Fibroblast of lung (primary cell): Measurements from ENCODE around the gene TPCN2. TPM values are rescaled to one million over a fixed set of nuclear protein-coding genes. Genes with fewer than 3 reads are reported as not detected.

Experiments
- DNase-seq, 2 donors: peaks; one replicate each; pipeline versions ENCODE4 v3.0.0 to v3.0.0-alpha.2; 2010; ENCODE audit warnings: low read depth in 2 of 2
- H2AFZ ChIP-seq: 2 replicates; pipeline ENCODE4 v1.5.1; 2012; ENCODE audit warnings: low read length, control low read depth, inconsistent platforms
- H3K27ac ChIP-seq: 2 replicates; pipeline ENCODE4 v1.5.1; 2011; ENCODE audit warnings: low read length, control low read depth; ENCODE audit not compliant: insufficient read depth
- H3K27me3 ChIP-seq: 2 replicates; pipeline ENCODE4 v1.5.1; 2011; ENCODE audit warnings: mild to moderate bottlenecking, low read length; ENCODE audit not compliant: control insufficient read depth, insufficient read depth
- H3K36me3 ChIP-seq: 2 replicates; pipeline ENCODE4 v1.5.1; 2011; ENCODE audit warnings: low read length; ENCODE audit not compliant: control insufficient read depth, insufficient read depth
- H3K4me1 ChIP-seq: 2 replicates; pipeline ENCODE4 v1.5.1; 2011; ENCODE audit warnings: low read length; ENCODE audit not compliant: control insufficient read depth, insufficient read depth; ENCODE audit errors: extremely low read depth
- H3K4me2 ChIP-seq: 2 replicates; pipeline ENCODE4 v1.5.1; 2011; ENCODE audit warnings: low read length, control low read depth; ENCODE audit not compliant: insufficient read depth; ENCODE audit errors: extremely low read depth
- H3K4me3 ChIP-seq, 4 experiments: fragments of 200-600 bp in 1 of 4; sonication (generic) in 1 of 4; replicated peaks in 1 of 4; 2 replicates each; pipeline ENCODE4 v1.5.1; 2011 to 2016; ENCODE audit warnings: low read length in 4 of 4, low read depth in 3 of 4, mild to moderate bottlenecking in 3 of 4, control low read depth in 2 of 4, inconsistent platforms in 1 of 4, mixed read lengths in 1 of 4; ENCODE audit not compliant: insufficient read depth in 1 of 4; ENCODE audit errors: control extremely low read depth in 1 of 4
- H3K79me2 ChIP-seq: 2 replicates; pipeline ENCODE4 v1.5.1; 2012; ENCODE audit warnings: mild to moderate bottlenecking, low read length, inconsistent platforms; ENCODE audit not compliant: control insufficient read depth, insufficient read depth
- H3K9ac ChIP-seq: 2 replicates; pipeline ENCODE4 v1.5.1; 2011; ENCODE audit warnings: mild to moderate bottlenecking, low read length, control low read depth; ENCODE audit not compliant: insufficient read depth
- H3K9me3 ChIP-seq: 2 replicates; pipeline ENCODE4 v1.5.1; 2012; ENCODE audit warnings: low read depth, low read length; ENCODE audit not compliant: control insufficient read depth, insufficient read depth
- H4K20me1 ChIP-seq: 2 replicates; pipeline ENCODE4 v1.5.1; 2011; ENCODE audit warnings: low read length; ENCODE audit not compliant: control insufficient read depth, insufficient read depth; ENCODE audit errors: extremely low read depth
- CTCF ChIP-seq, 2 donors: IDR thresholded peaks in 1 of 2; conservative IDR thresholded peaks in 1 of 2; 1 replicate in 1 of 2; 2 replicates in 1 of 2; pipeline ENCODE4 v1.5.1; 2011 to 2012; ENCODE audit warnings: low read length in 2 of 2, control low read depth in 1 of 2, inconsistent platforms in 1 of 2, low read depth in 1 of 2, mild to moderate bottlenecking in 1 of 2
- EZH2 ChIP-seq: IDR thresholded peaks from 2 replicates; pipeline ENCODE4 v1.5.1; 2012; ENCODE audit warnings: low read length, control low read depth, mild to moderate bottlenecking; ENCODE audit errors: missing control alignments
- polyA plus RNA-seq, 2 donors: library from polyadenylated mRNA; depleted of rRNA in 1 of 2; stranded (reverse) in 1 of 2; unstranded in 1 of 2; fragments of >200 nt; gene quantifications; 2 replicates each; pipeline ENCODE4 v1.2.1, GENCODE V29; 2011 to 2012; ENCODE audit warnings: missing spikeins in 1 of 2
- total RNA-seq: library from RNA; depleted of rRNA; stranded (reverse); fragments of >200 nt; gene quantifications from 2 replicates; pipeline ENCODE4 v1.2.1, GENCODE V29; 2014

TPCN2 gene
- total and polyA plus RNA-seq, 2 donors (not counting 1 experiment from before 2014, with no cell fraction given) = 9.7 to 11.7 TPM

DNA sequence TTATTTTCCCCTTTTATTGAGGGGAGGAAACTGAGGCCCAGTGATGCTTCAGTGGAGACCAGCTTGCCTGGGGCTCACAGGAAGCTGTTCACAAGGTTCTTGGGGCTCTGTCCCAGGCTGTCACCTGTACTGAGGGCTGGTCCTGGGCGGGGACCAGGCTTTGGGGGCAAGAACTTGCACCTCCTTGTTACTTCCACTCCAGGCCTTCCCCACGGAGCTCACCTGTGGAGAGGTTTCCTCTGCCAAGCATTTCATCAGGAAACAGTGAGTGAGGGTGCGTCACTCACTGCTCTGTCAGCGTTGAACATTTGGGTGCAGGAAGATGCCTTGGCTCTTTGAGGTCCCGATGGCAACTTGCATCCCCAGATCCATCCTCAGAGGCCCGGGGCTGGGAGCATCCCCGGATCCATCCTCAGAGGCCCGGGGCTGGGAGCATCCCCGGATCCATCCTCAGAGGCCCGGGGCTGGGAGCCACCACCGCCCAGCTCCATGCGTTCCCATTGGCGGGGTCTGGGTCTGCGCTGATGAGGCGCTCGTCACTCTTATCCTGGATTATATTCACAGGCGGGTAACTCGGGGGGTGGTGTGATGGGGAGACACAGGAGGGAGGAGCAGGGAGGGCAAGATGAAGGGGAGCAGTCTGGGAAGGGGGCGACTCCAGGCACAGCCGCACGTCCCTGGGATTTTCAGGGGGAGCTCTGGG lies 105.6 kb downstream of the TPCN2 start:
- no peak for DNase-seq
- H4K20me1 ChIP-seq = no peaks in the 10 kb centered on the region
- no peak overlapping the region for H3K4me3 ChIP-seq
- H3K9ac ChIP-seq = no peak overlapping the region
- no peaks in the 10 kb centered on the region for H3K36me3 ChIP-seq
- no peaks in the 10 kb centered on the region for H3K4me1 ChIP-seq
- no peak overlapping the region for H3K27ac ChIP-seq
- H2AFZ ChIP-seq = no peak overlapping the region
- H3K27me3 ChIP-seq = no peaks in the 10 kb centered on the region
- no peak overlapping the region for H3K4me2 ChIP-seq
- H3K79me2 ChIP-seq = no peaks in the 10 kb centered on the region
- TF ChIP-seq EZH2 (no peak), CTCF (conservative IDR thresholded peaks at IDR 0.05 in 1 of 2, IDR thresholded peaks at IDR 0.05 in 1 of 2; ENCODE audit: low read depth in 1 of 2, low read length in 2 of 2) (no peak)
- H3K9me3 ChIP-seq = no peaks in the 10 kb centered on the region

DNA sequence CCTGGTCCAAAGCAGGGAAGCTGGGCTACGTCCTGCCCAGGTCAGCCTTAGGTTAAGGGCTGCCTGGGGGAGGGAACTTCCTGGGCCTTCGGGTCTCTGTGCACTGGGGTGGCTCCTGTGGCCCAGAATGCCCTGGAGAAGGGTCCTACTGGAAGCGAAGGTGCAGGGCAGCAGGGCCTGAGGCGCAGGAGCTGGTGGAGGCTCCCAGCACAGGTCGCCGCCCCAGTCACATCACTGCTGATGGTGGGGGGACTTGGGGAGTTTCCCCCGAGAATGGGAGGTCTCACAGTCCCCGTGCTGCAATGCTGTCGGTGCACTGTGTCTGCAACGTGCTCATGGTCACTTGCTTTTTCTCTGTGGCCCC lies 106.2 kb downstream of the TPCN2 start:
- Histone ChIP-seq H3K36me3 (no peaks in the 10 kb centered on the region), H3K9me3 (no peaks in the 10 kb centered on the region), H3K27me3 (no peaks in the 10 kb centered on the region), H3K9ac (no peak overlapping the region), H3K27ac (no peak overlapping the region), H3K4me3 (no peak overlapping the region), H2AFZ (no peak overlapping the region), H4K20me1 (no peaks in the 10 kb centered on the region), H3K4me2 (no peak overlapping the region), H3K4me1 (no peaks in the 10 kb centered on the region), H3K79me2 (no peaks in the 10 kb centered on the region)
- TF ChIP-seq EZH2 (no peak), CTCF (conservative IDR thresholded peaks at IDR 0.05 in 1 of 2, IDR thresholded peaks at IDR 0.05 in 1 of 2; ENCODE audit: low read depth in 1 of 2, low read length in 2 of 2) (no peak)
- DNase-seq = no peak

DNA sequence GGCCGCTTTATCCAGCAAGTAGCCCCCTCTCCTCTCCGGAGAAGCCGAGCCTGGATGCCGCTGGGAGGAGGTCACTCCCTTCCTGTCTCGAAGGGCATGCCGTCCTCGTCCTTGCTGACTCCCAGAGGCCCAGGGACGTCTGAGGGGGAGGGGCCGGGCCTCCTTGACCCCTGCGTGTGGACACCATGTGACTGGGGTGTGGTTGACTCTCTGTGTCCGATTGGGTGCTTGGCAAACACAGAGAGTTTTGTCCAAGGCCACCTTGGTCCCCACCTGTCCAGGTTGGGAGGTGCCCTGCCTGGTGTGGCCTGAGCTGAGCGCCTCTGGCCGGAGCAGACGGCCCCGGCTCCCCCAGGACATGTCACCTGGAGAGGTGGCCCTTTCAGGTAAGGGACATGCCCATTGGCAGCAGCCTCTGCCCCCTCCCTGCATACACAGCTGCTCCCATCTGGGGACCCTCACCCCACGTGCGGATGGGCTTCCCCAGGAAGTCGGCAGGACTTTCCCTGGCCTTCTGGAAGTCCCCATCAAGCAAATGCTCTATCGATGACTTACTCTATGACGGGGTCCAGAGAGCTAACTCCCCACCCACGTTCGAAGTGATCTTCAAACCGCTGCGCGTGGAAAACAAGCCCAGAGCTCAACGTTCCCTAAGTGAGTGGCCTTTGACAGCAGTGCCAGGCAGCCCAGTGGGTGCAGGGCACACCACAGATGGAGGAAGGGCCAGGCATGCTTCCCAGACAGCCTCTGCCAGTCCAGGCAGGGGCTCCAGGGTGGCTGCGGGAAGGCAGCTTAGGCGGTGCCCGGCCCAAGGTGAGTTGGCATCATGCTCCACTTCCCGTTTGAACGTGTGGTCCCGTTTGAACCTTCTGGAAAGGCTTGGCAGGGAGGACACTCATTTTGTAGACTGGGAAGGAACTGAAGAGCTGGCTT lies 106.8 kb downstream of the TPCN2 start, which contains the start of gene SMIM38:
TSS of gene SMIM38 (plus strand) at position 634 of the 933 bp plus-strand sequence. CDS start 1,912 bp downstream, outside the sequence.
- H2AFZ ChIP-seq = no peak within 1 kb of the TSS
- H3K79me2 ChIP-seq = no peaks in the 10 kb centered on the region
- DNase-seq = no peak
- H3K9ac ChIP-seq = no peak within 1 kb of the TSS
- no peak within 1 kb of the TSS for H3K27ac ChIP-seq
- H3K36me3 ChIP-seq = no peaks in the 10 kb centered on the region
- H3K4me2 ChIP-seq = no peak within 1 kb of the TSS
- H3K9me3 ChIP-seq = no peaks in the 10 kb centered on the region
- H4K20me1 ChIP-seq = no peaks in the 10 kb centered on the region
- H3K4me3 ChIP-seq = no peak within 1 kb of the TSS
- TF ChIP-seq CTCF (conservative IDR thresholded peaks at IDR 0.05 in 1 of 2, IDR thresholded peaks at IDR 0.05 in 1 of 2; ENCODE audit: low read depth in 1 of 2, low read length in 2 of 2) = no peak
- no peak for TF ChIP-seq EZH2
- no peaks in the 10 kb centered on the region for H3K27me3 ChIP-seq
- no peaks in the 10 kb centered on the region for H3K4me1 ChIP-seq
